RWPE2 (cell line): ENCODE results near the gene ALDH3B1.

Experiments
- ATAC-seq: fragments of 200-7000 bp; cut with Tn5 transposase; 3 replicates; pipeline ENCODE4 v1.9.1; 2021; ENCODE audit warnings: low read depth
- DNase-seq: peaks from one replicate; pipeline ENCODE4 v3.0.0-alpha.2; 2020; ENCODE audit warnings: low spot score
- H3K27ac ChIP-seq: fragments of 450-650 bp; 2 replicates; pipeline ENCODE4 v1.5.1; 2017; ENCODE audit warnings: mild to moderate bottlenecking; ENCODE audit not compliant: poor library complexity, severe bottlenecking
- H3K27me3 ChIP-seq: fragments of 250-450 bp; sonication (Bioruptor Pico); 2 replicates; pipeline ENCODE4 v1.5.1; 2021; ENCODE audit warnings: mild to moderate bottlenecking, moderate library complexity; ENCODE audit not compliant: insufficient read depth, poor library complexity, severe bottlenecking
- H3K36me3 ChIP-seq: fragments of 250-450 bp; sonication (Bioruptor Pico); 2 replicates; pipeline ENCODE4 v1.5.1; 2020; ENCODE audit warnings: low read depth, mild to moderate bottlenecking, moderate library complexity
- H3K4me1 ChIP-seq: fragments of 250-450 bp; sonication (Bioruptor Pico); 2 replicates; pipeline ENCODE4 v1.5.1; 2021; ENCODE audit warnings: mild to moderate bottlenecking, moderate library complexity; ENCODE audit not compliant: insufficient read depth, poor library complexity, severe bottlenecking
- H3K4me3 ChIP-seq: fragments of 250-450 bp; sonication (Bioruptor Pico); 2 replicates; pipeline ENCODE4 v1.5.1; 2021; ENCODE audit warnings: mild to moderate bottlenecking, moderate library complexity; ENCODE audit not compliant: severe bottlenecking
- H3K9me3 ChIP-seq: fragments of 250-450 bp; sonication (Bioruptor Pico); 2 replicates; pipeline ENCODE4 v1.5.1; 2021; ENCODE audit warnings: mild to moderate bottlenecking, moderate library complexity; ENCODE audit not compliant: severe bottlenecking
- TF ChIP-seq, protein P1 (sequence below): fragments of 450-650 bp; IDR thresholded peaks from one replicate; pipeline ENCODE4 v1.5.1; 2017; ENCODE audit warnings: mild to moderate bottlenecking, moderate library complexity; ENCODE audit not compliant: poor library complexity, severe bottlenecking

The ALDH3B1 gene

GRCh38 chr11:68043029-68043348, 32.9 kb downstream of the ALDH3B1 start:
- ATAC-seq (no peak), DNase-seq (no peak)
- TF ChIP-seq, protein P1, sequence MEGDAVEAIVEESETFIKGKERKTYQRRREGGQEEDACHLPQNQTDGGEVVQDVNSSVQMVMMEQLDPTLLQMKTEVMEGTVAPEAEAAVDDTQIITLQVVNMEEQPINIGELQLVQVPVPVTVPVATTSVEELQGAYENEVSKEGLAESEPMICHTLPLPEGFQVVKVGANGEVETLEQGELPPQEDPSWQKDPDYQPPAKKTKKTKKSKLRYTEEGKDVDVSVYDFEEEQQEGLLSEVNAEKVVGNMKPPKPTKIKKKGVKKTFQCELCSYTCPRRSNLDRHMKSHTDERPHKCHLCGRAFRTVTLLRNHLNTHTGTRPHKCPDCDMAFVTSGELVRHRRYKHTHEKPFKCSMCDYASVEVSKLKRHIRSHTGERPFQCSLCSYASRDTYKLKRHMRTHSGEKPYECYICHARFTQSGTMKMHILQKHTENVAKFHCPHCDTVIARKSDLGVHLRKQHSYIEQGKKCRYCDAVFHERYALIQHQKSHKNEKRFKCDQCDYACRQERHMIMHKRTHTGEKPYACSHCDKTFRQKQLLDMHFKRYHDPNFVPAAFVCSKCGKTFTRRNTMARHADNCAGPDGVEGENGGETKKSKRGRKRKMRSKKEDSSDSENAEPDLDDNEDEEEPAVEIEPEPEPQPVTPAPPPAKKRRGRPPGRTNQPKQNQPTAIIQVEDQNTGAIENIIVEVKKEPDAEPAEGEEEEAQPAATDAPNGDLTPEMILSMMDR = no peak
- Histone ChIP-seq H3K27ac (no peak overlapping the region), H3K4me3 (no peak overlapping the region), H3K36me3 (0 out of 2 replicates have a peak, but pooled peaks cover 14% of the 10 kb centered on the region), H3K9me3 (no peaks in the 10 kb centered on the region), H3K4me1 (peaks cover 4% of the 10 kb centered on the region), H3K27me3 (no peaks in the 10 kb centered on the region)

GRCh38 chr11:68043349-68044144, 33.4 kb downstream of the ALDH3B1 start:
- ATAC-seq (no peak), DNase-seq (peak; percentile 52)
- TF ChIP-seq, protein P1 = no peak
- Histone ChIP-seq H3K4me3 (no peak overlapping the region), H3K27ac (no peak overlapping the region), H3K27me3 (no peaks in the 10 kb centered on the region), H3K4me1 (peaks cover 4% of the 10 kb centered on the region), H3K36me3 (peaks cover 16% of the 10 kb centered on the region), H3K9me3 (no peaks in the 10 kb centered on the region)

DNA sequence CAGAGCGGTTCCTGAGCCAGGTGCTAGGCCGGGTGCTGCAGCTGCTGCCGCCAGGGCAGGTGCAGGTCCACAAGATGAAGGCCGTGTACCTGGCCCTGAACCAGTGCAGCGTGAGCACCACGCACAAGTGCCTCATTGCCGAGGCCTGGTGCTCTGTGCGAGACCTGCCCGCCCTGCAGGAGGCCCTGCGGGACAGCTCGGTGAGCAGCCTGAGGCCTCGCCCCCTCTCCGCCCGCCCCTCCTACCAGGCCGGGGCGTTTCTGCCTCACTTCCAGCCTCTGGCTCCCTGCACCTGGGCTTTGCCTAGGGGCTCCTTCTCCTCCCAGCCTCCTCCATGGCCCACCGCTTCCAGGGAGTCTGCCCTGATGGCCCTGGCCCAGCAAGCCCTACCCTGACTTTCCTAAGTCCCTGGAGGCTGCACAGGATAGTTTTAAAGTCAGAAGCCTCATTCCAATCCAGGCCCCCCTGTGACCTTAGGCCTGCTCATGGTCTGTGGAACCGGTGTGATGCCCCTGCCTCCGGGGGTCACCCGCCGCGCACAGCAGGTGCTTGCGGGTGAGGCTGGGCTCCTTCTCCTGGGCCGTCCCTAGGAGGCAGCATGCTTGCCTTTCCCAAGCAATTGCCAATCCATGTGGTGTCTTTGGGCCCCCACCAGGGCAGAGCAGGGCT, 34.2 kb downstream of the ALDH3B1 start:
- no peaks in the 10 kb centered on the region for H3K9me3 ChIP-seq
- H3K27ac ChIP-seq = no peak overlapping the region
- no peak overlapping the region for H3K4me3 ChIP-seq
- TF ChIP-seq, protein P1 = no peak
- DNase-seq (peak; percentile 53), ATAC-seq (no peak)
- H3K27me3 ChIP-seq = no peaks in the 10 kb centered on the region
- H3K36me3 ChIP-seq = peaks cover 23% of the 10 kb centered on the region
- H3K4me1 ChIP-seq = peaks cover 4% of the 10 kb centered on the region

DNA sequence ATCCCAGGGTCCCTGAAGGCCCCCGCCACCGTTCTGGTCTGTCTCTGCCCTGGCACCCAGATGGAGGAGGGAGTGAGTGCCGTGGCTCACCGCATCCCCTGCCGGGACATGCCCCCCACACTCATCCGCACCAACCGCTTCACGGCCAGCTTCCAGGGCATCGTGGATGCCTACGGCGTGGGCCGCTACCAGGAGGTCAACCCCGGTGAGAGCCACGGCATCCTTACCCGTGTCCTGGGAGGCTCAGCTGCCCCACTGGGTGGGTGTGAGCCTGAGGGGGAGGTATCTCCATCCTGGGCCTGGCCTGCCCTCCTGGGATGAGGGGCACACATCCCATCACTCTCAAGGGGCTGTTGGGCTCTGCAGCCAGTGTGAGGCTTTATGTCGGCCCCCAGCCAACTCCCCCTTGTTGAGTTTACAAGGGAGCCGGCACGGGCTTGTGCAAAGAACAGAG, 34.8 kb downstream of the ALDH3B1 start:
- Histone ChIP-seq H3K4me3 (no peak overlapping the region), H3K9me3 (no peaks in the 10 kb centered on the region), H3K4me1 (peaks cover 2% of the 10 kb centered on the region), H3K27me3 (no peaks in the 10 kb centered on the region), H3K36me3 (peaks cover 30% of the 10 kb centered on the region), H3K27ac (no peak overlapping the region)
- no peak for DNase-seq
- ATAC-seq = no peak
- TF ChIP-seq, protein P1 = no peak
